HT-29 (cell line): ENCODE measurements around the gene LGR6. TPM values are rescaled to one million over a fixed set of nuclear protein-coding genes. Genes with fewer than 3 reads are reported as not detected.
A peak's percentile ranks its signal among the peaks of the same experiment; 100 is the strongest.
"Not testable (repeated sequence)": the region's sequence is repeated elsewhere in the genome, so short reads cannot be mapped to it uniquely, and the experiment has no call there.

ENCODE experiments used
- DNase-seq: peaks from one replicate; pipeline ENCODE4 v3.0.0-alpha.2; 2015; ENCODE audit warnings: low spot score
- total RNA-seq: library from RNA; depleted of rRNA; stranded (reverse); fragments of >200 nt; shearing (Covaris generic); gene quantifications from 2 replicates; pipeline ENCODE4 v1.2.3, GENCODE V29; 2014

LGR6 gene
- total RNA-seq, 1 experiment from 2014 or later = 0.18 TPM

- peak; percentile 30 for DNase-seq
Measured at GRCh38 chr1:202173993-202174392, 19.6 kb upstream of the LGR6 start.

GRCh38 chr1:202176949-202177927 lies 16.4 kb upstream of the LGR6 start:
- DNase-seq = no peak

GRCh38 chr1:202179828-202180750 lies 13.5 kb upstream of the LGR6 start:
- no peak for DNase-seq

GRCh38 chr1:202180751-202181139 lies 12.9 kb upstream of the LGR6 start:
- DNase-seq = not testable (repeated sequence)

GRCh38 chr1:202181586-202181985 lies 12.0 kb upstream of the LGR6 start:
- DNase-seq = no peak

- DNase-seq = no peak
Measured at GRCh38 chr1:202182040-202182877, 11.3 kb upstream of the LGR6 start.

- peak; percentile 96 for DNase-seq
Measured at GRCh38 chr1:202184750-202185460, 8.7 kb upstream of the LGR6 start.

GRCh38 chr1:202186327-202186726 lies 7.3 kb upstream of the LGR6 start:
- DNase-seq = no peak

- no peak for DNase-seq
Measured at GRCh38 chr1:202187041-202187671, 6.4 kb upstream of the LGR6 start.

GRCh38 chr1:202187697-202188407 lies 5.7 kb upstream of the LGR6 start:
- no peak for DNase-seq

GRCh38 chr1:202189001-202189790 lies 4.4 kb upstream of the LGR6 start:
- DNase-seq = peak; percentile 84

GRCh38 chr1:202189918-202190715 lies 3.5 kb upstream of the LGR6 start:
- DNase-seq = peak; percentile 30

- not testable (repeated sequence) for DNase-seq
Measured at GRCh38 chr1:202191391-202191790, 2.2 kb upstream of the LGR6 start.

GRCh38 chr1:202192770-202193613 lies 607 bp upstream of the LGR6 start:
- peak; percentile 66 for DNase-seq

GRCh38 chr1:202194328-202194648 lies 689 bp downstream of the LGR6 start:
- DNase-seq = no peak

- DNase-seq = no peak
Measured at GRCh38 chr1:202197653-202198365, 4.2 kb downstream of the LGR6 start.
